Measurements from ENCODE around the gene SEMA4D. TPM values are rescaled to one million over a fixed set of nuclear protein-coding genes. Genes with fewer than 3 reads are reported as not detected.

Gene SEMA4D
- total RNA-seq, 1 donor from 2014 or later = 388 TPM

GRCh38 chr9:89468281-89468960, 29.5 kb downstream of the SEMA4D start:
- intact Hi-C loops (cut with micrococcal nuclease) = loop anchor here (1.0 kb wide), 1 partner anchor 81 kb away; no protein-coding TSS in a partner anchor

GRCh38 chr9:89467278-89467625, 30.7 kb downstream of the SEMA4D start:
- intact Hi-C loops (cut with micrococcal nuclease) = loop anchor here (1.0 kb wide), 1 partner anchor 10 kb away; no protein-coding TSS in a partner anchor

GRCh38 chr9:89466451-89467277, 31.2 kb downstream of the SEMA4D start:
- intact Hi-C loops (cut with micrococcal nuclease) = loop anchor here (1.0 kb wide), 1 partner anchor 11 kb away; no protein-coding TSS in a partner anchor

GRCh38 chr9:89465726-89466308, 32.1 kb downstream of the SEMA4D start:
- intact Hi-C loops (cut with micrococcal nuclease) = loop anchor here (2.0 kb wide), 1 partner anchor 83 kb away; no protein-coding TSS in a partner anchor

- intact Hi-C loops (cut with micrococcal nuclease) = loop anchor here (2.0 kb wide), 1 partner anchor 84 kb away; no protein-coding TSS in a partner anchor
Measured at GRCh38 chr9:89465001-89465451, 32.9 kb downstream of the SEMA4D start.

GRCh38 chr9:89464300-89464901, 33.5 kb downstream of the SEMA4D start:
- intact Hi-C loops (cut with micrococcal nuclease) = loop anchor here (1.0 to 2.0 kb wide), 9 partner anchors 8 to 146 kb away; partner anchors contain the start of gene SECISBP2

- intact Hi-C loops (cut with micrococcal nuclease) = no loop called here
Measured at GRCh38 chr9:89462817-89463683, 34.9 kb downstream of the SEMA4D start.

GRCh38 chr9:89462199-89462598, 35.7 kb downstream of the SEMA4D start:
- intact Hi-C loops (cut with micrococcal nuclease) = no loop called here

GRCh38 chr9:89461265-89461664, 36.6 kb downstream of the SEMA4D start:
- intact Hi-C loops (cut with micrococcal nuclease) = no loop called here

GRCh38 chr9:89460551-89460950, 37.4 kb downstream of the SEMA4D start:
- intact Hi-C loops (cut with micrococcal nuclease) = no loop called here

- intact Hi-C loops (cut with micrococcal nuclease) = no loop called here
Measured at GRCh38 chr9:89458768-89459496, 39.0 kb downstream of the SEMA4D start.

GRCh38 chr9:89457376-89457855, 40.5 kb downstream of the SEMA4D start:
- intact Hi-C loops (cut with micrococcal nuclease) = loop anchor here (1.0 kb wide), 1 partner anchor 8 kb away; no protein-coding TSS in a partner anchor

GRCh38 chr9:89455356-89455824, 42.5 kb downstream of the SEMA4D start:
- intact Hi-C loops (cut with micrococcal nuclease) = no loop called here

GRCh38 chr9:89454498-89455355, 43.2 kb downstream of the SEMA4D start:
- intact Hi-C loops (cut with micrococcal nuclease) = no loop called here

GRCh38 chr9:89453452-89453851, 44.5 kb downstream of the SEMA4D start:
- intact Hi-C loops (cut with micrococcal nuclease) = no loop called here

- intact Hi-C loops (cut with micrococcal nuclease) = no loop called here
Measured at GRCh38 chr9:89452561-89452960, 45.4 kb downstream of the SEMA4D start.

GRCh38 chr9:89450213-89450612, 47.7 kb downstream of the SEMA4D start:
- intact Hi-C loops (cut with micrococcal nuclease) = no loop called here

- intact Hi-C loops (cut with micrococcal nuclease) = loop anchor here (1.0 to 2.0 kb wide), 2 partner anchors 8 to 100 kb away; no protein-coding TSS in a partner anchor
Measured at GRCh38 chr9:89449261-89449671, 48.6 kb downstream of the SEMA4D start.

Data from T-helper 1 cell treated with Interleukin-12 subunit alpha and Interleukin-12 subunit beta and Interleukin-4 antibody, amounts not matched to agents 30 ng/mL and 1 ng/mL, for 36 hours (primary cell).